ENCODE data around the gene ARHGEF4.

Gene ARHGEF4

DNA sequence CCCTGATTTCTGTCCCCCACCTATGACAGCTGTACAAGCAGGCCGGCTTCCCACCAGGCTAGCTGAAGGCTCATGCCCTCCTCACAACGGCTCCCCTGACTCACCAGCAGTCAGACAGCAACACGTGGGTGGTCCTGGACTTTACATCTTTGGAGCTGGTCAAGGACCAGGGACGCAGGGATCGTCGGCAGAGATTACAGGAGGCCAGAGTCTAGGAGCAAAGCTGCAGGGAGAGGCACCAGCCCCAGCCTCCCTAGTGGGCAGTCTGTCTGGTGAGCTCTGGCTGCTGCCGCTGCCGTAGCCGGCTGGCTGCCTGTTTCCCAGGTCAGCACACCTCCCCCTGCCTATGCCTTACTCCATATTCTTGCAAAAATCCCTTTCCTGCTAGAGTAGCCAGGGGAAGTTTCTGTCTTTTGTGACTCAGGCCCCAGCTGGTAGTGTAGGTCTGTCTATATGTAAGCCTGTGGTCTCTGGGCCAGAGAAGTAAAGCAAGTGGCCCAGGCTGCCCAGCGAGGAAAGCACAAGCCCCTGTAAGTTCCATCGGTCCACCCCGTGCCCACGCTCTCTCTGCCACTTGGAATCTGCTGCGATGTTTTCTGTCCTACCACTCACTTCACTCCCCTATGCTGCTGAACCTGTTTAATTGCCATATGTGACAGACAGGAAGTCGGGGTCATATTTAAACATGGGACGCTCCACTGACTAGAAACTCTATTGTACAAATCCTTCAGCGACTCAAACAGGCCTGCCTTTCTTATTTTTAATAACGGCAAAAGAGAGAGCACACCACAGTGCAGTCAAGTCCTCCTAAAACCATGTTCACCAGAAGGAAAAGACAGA, 2.4 kb upstream of the ARHGEF4 start:
- DNase-seq (ENCODE audit: low read depth in 3 of 3), result no peak

DNA sequence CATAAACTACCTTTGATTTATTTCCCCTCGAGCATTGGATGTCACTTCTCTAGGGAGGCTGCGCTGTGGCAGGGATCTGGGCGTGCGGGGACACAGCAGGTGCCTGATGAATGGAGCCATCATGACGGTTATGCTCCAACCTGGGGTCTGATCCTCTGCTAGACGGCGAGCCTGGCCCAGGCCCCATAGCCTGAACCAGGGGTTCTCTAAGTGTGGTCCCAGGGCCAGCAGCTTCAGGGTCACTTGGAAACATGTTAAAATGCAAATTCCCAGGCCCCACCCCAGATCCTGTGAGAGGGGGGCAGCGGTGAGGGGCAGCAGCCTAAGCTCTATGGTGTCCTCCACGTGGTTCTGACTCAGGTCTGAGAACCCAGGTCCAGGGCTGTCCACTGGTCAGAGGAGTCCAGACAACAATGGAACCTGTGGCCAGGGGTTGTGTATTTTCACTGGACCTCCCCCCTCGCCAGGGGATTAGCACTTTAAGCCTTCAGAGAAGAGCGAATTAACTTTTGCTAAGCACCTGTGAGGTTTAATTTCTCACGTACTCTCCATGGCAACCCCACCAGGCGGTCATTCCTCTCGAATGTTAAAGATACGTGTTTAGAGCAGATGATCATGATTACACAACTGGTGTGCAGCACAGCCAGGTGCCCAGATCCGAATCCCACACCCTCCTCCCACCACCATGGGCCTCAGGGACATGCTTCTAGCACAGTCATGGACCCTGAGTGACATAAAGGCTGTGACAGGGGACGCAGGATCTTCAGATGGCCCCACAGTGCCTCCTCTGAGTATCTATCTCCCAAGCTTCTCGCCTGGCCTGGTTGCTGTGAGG, 1.6 kb upstream of the ARHGEF4 start:
- DNase-seq (ENCODE audit: low read depth in 3 of 3), result no peak

DNA sequence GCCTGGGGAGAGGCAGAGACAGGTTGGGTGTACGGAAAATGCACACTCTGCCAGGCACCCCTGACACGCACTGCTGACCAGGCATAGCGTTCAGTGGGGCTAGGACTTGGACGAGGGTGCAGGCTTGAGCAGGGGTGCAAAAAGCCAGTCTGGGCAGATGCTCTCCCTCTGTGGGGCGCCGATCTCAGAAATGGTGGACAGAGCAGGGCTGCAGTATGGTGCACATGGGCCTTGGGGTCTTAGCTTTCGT, 1.0 kb upstream of the ARHGEF4 start:
- no peak for DNase-seq (ENCODE audit: low read depth in 3 of 3)

DNA sequence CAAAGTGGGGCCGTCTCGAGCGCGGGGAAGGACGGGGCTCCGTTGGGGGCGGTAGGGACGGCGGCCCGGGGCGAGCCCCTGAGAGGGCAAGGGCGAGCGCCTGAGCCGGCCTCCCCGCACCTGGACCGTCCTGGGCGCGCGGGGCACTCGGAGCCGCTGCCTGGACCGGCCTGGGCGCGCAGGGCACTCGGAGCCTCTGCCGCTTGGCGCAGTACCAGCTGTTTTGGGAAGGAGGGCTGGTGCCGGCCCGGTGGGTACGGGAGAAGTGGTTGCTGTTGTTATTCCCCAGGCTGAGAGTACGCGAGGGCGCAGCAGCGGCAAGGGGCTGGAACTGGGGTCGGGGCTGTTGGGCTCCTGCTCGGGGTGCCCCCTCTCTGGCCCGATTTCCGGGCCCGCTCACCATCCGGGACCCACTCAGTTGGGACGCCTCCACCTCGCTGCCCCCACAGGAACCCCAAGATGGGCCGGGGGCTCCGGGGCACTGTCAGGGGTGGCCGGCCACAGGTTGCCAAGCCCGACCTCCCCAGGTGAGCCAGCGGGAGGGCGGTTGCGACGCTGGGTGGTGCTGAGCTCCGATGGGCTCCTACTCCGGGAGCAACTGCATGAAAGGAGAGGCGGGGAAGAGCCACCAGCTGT, 579 bp downstream of the ARHGEF4 start:
- DNase-seq (ENCODE audit: low read depth in 3 of 3), result no peak

DNA sequence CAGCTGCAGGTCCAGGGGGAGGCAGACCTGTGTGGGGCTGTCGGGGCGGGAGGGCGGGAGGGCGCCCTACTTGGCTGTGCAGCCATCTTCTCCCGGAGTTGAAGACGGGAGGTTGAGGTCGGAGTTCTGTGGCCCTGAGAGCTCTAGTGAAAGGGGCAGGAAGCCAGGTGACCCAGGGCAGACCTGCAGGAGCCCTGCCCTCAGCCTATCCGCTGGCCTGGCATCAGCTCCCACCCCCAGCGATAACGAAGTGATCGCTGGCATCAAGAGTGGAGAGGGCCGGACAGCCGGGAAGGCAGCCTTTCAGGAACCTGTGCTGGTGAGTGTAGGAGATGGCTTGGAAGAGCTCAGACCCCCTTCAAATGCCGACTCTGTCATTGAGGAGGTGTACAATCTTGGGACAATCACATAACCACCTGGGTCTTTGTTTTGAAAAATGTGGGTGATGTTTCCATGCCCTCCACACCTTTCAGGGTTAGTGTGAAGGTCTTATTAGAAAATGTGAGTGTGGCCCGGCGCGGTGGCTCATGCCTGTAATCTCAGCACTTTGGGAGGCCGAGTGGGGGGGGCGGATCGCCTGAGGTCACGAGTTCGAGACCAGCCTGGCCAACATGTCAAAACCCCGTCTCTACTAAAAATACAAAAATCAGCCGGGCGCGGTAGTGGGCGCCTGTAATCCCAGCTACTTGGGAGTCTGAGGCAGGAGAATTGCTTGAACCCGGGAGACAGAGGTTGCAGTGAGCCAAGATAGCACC, 1.3 kb downstream of the ARHGEF4 start:
- no peak for DNase-seq (ENCODE audit: low read depth in 3 of 3)

DNA sequence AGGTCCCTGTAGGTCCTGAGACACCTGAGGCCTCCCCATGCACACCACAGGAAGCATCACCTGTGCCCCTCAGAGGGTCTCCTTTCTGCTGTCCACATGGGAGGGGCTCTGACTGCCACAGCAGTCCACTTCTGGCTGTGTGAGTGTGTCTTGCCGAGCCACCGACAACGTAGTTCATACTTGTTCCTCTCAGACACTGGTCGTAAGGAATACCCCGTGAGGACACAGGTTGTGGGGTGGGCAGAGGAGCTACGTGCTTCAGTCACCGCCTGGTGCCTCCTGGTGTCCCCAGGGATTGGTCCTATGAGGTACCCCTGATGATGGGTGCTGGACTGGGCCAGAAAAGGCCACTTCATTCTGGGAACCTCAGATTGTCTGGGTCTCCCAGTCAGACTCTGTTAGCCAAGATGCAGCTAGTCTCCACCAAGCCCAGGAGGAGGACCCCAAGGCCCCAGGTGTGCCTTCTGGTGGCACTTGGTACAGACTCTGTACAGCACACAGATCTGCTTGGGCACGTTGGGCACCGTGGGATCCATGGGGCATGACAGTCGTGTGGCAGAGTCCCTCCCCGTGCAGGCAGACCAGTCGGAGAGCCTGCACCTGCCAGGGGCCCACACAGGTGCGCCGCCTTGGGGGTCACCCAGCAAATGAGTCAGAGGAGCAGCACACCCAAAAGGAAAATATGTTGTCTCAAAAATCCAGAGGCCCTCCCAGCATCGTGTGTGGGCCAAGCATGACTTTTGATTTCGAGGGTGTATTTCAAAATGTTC, 2.5 kb downstream of the ARHGEF4 start:
- DNase-seq (ENCODE audit: low read depth in 3 of 3), result no peak

DNA sequence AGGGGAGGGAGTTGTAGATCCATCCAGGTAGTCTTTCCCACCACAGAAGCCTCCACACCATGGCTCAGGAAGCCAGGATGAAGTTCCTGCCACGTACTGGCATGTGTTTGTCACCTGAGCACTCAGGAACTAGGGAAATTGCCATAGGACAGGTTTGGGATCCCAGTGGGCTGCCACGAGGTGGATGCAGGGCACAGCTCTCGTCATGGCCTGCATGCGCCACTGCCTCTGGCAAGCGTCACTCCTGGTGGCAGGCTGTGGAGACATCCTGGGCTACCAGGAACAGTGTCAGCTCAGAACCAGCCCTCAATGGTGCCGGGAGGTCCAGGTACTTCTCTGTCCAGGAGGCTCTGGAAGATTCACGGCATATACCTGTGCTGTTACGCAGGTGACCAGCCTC, 3.8 kb downstream of the ARHGEF4 start:
- no peak for DNase-seq (ENCODE audit: low read depth in 3 of 3)

DNA sequence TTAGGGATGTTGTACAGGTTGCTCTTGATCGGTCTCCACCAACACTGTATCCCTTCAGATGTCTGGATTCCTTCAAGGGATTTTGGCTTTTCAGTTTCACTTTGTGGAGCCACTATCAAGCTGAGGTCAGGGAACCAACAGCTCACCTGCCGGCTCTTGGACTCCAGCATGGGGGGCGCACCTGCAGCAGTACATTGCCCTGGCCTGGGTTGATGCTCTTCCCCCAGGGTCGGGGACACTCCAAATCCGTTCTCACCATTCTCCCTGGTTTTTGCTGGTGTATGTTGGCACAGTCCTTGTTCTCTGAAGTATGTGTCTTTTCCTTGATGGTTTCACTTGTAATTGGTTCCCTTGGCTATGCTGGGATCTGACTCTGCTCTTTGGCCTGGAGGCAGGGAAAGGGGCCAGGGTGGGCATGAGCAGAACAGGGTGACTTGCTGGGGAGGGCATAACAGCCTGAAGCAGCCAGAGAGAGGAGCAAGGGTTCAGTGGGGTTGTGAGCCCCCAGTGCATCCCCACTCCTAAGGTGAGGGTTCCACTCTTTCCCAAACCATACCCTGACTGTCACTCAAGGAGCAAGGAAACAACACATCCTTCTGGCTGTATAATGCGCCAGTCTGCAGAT, 5.1 kb downstream of the ARHGEF4 start:
- DNase-seq (ENCODE audit: low read depth in 3 of 3), result no peak

DNA sequence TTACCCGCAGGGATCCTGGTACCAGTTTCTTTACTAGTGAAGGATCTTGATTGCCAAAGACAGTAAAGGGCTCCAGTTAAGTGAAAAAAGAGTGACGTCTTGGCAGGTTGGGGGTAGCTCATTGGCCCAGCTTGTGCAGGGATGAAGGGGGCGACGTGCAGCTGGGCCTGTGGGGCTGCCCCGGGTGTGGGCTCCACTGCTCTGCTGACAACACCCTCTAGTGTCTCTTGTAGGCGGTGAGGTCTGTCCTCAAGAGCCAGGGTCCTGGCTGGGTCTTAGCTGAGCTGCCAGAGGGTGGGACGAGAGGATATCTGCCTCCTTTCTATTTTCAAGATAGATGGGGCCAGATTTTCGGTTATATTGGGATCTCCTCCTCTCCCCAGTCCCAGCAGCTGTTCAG, 6.1 kb downstream of the ARHGEF4 start:
- DNase-seq (ENCODE audit: low read depth in 3 of 3), result no peak

DNA sequence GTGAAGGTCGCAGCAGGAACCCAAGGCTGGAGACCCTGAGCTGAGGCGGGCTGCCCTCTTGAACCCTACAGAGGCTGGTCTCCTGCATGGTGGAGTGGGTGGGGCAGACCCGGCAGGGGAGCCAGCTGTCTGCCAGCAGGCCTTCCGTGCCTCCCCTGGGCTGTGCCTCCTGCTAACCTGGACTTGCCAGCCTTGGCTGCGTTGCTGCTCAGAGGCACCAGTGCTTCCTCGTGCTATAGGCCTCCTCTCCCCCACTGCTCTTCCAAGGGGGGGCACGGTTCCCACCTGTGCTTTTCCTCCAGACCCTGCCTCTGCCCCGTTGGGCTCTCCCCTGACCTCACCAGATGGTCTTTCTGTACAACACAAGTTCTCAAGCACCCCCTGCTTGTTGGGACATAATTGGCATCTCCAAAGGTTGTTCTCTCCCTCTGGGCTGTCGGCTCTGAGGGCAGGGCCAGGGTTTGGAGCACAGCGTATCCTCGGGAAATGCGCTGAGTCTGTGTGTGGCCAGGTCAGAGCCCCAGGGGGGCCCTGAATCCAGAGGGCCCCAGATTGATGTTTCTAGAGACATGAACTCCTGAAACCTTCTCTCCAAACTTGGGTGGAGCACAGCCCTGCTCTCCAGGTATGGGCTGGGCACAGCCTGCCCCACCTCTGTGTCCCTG, 6.7 kb downstream of the ARHGEF4 start:
- no peak for DNase-seq (ENCODE audit: low read depth in 3 of 3)

DNA sequence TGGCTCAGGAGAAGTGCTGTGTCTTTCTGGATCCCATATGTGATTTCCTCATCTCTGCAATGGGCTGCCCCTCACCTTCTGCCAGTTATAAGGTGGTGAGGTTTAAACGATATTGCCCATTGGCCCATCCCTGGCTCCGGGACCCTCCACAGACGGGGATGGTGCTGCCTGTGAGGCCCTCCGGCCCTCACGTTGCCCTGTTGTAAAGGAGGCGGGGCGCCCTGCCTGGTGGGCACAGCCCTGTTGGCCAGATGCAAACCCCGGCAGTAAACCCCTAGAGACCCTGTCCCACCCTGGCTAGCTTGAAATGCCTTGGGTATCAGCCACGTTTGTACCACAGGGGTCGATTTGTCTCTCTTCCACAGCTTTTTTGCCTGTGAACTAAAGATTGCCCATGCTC, 7.4 kb downstream of the ARHGEF4 start:
- DNase-seq (ENCODE audit: low read depth in 3 of 3), result no peak

DNA sequence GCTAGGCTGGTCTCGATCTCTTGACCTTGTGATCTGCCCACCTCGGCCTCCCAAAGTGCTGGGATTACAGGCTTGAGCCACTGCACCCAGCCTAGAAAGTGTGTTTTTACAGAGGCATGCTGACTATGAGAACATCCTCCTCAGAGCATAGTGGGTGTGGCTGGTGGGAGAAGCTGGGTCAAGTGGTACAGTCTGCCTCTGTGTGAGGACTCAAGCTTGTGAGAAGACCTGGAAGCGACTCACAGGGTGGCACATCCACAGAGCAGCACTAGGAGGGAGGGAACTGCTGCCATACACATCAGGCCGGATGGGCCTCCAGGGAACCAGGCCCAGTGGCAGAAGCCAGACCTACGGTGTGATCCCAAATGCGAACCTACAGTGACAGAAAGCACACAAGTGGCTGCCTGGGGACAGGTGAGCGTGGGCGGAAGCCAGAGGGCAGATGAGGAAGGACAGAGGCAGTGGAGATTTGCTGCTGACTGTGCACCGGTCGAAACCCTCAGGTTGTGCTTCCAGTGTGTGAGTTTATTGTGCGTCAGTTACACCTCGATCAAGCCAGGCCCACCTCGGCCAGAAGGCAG, 8.9 kb downstream of the ARHGEF4 start:
- no peak for DNase-seq (ENCODE audit: low read depth in 3 of 3)

DNA sequence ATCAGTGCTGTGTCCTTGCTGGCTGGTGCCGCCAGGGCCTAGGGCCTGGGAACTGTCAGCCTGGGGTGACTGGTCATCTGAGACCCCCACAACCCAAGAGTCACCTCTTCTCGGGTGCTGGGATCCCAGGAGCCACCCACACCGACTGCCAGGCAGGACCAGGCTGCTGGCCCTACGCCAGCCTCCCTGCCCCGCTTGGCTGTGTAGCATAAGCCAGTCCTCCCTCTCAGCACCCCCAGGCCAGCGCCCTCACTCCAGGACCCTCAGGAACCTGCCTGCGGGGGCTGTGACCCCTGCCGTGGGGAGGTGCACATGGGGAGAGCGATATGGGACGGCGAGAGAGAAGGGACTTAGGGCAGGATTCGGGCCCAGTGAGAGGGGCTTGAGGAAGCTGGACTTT, 9.5 kb downstream of the ARHGEF4 start:
- no peak for DNase-seq (ENCODE audit: low read depth in 3 of 3)

DNA sequence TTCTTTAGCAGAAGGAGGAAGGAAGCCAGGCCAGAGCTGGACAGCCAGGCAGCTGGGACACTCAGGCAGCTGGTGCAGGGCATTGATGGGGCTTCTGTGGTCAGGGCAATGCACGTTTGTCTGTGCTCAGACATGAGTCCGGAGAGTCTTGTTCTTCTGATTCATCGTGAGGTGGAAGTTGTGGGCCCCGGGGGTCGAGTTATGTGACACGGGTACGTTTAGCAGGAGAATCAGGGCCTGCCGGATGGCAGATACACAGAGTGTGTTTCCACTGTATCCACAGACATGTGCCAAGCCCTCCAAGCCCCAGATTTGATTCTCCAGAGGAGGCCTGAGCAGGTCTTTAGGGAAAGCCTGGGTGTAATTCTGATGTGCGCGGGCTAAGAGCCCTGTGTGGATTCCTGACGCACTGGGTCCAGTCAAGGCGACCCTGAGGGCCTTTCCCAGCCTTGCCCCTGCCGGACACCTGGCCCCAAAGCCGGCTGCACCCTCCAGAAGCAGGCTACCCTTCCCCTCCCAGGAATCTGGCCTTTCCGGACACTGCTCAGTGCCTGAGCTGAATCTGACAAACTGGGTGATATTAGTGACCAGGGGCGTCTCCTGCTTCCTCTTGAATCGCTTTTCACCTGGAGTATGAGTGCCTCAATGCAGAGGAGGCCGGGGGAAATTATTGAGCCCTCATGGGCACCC, 10.1 kb downstream of the ARHGEF4 start:
- DNase-seq (ENCODE audit: low read depth in 3 of 3), result no peak

DNA sequence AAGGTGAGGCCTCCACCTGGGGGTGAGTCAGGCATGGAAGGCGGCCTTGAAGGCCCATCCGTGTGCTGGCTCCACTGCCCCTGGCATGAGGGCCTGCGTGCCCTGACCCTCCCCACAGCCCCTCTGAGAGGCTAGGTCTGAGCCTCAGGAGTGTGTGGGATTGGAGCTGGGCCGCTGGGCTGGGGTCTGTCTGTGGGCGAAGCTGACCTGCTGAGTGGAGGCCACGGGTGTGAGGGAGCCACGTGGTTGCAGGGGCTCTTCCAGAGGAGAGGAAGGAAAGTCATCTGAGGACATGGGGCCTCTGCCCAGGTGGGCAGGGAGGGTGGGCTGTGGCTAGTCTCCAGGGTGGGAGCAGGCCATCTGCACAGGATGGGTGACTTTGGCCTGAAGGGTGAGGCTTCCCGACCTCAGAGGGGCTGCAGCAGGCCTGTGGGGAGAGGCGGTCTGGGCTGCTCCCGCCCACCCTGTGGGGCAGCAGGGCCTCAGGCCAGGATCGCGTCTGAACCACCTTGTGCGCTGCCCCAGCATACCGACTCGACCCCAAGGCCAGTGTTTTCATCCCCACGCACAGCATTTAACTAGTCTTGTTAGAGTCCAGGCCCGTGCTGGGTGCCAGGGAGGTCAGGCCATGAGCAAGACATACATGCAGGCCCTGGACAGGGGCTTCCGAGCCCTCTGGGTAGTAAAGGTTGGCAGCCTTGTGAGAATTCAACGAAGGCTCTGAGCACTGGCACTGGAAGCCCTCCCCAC, 11.2 kb downstream of the ARHGEF4 start:
- DNase-seq (ENCODE audit: low read depth in 3 of 3), result no peak

DNA sequence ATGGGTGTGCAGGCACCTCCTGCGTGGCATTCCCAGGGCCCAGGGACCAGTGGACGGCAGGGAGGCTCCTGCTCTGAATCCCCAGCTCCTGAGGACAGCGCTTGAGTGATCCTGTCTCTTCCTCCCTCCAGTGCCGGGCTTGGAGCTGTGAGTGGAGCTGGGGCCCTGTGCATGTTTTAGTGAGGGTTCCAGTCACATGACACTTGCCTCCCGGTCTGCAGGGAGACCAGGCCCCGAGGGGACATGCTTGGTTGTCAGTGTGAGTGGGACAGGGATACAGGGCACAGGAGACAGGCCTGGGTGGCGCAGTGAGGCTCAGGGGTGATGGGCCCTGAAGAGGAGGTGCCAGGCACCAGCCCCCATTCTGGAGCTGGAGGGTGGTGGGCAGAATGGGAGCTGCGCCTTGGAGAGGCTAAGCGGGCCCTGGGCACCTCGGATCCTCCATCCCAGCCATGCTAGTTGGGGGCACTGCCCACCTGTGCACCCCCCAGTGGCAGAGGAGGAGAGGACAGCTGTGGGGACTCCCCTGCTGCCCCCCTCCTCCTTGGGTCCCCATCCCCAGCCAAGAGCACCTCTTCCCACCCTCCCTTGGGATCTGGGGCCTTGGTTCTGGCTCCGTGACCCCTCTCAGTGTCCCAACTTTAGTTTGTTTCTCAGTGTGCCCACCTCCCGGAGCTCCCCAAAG, 12.0 kb downstream of the ARHGEF4 start:
- no peak for DNase-seq (ENCODE audit: low read depth in 3 of 3)

DNA sequence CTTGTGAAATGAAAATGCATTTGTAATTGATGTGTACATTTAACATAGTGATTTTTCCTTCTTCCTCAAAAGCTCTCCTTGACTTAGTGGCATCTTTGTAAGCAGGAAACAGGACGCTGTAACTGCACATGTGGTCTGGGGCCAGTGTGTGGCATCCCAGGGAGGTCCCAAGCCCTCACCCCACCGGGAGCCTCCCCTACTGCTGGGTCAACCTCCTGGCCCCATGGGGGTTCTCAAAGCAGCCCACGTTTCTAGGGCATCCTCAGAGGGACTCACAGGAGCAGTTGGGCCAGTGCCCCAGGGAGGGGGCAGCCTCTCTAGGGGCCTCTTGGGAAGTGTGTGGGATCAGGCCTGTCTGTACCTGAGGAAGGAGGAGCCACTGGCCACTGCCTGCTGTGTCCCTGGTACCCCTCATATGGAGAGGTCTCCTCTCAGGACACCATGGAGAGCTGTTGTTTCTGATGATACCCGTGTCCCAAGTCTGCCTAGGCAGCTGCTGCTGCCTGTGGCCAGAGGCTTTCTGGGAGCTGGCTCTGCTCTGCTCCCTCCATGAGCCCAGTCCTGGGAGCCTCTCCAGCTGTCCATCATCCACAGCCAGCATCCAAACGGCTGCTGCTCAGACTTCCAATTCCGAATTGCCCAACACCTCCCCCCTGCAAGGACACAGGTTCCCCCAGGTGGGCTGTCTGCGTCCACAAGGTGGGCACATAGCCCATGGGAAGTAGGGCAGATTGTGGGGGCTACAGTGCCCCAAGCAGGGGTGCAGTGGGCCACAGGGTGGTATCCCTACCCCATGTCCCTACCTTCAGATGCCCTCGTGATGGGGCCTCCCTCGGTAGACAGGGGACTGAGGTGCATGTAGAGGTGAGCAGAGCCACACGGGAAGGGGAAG, 13.4 kb downstream of the ARHGEF4 start:
- no peak for DNase-seq (ENCODE audit: low read depth in 3 of 3)

Measured in stimulated activated CD4-positive, alpha-beta T cell treated with anti-CD3 and anti-CD28 coated beads, TNF-alpha, amount 100 ng/mL, for 48 hours (primary cell).